RWPE2 (cell line): ENCODE results near the gene SLC16A8.

ENCODE experiments used
- ATAC-seq: fragments of 200-7000 bp; cut with Tn5 transposase; 3 replicates; pipeline ENCODE4 v1.9.1; 2021; ENCODE audit warnings: low read depth
- DNase-seq: peaks from one replicate; pipeline ENCODE4 v3.0.0-alpha.2; 2020; ENCODE audit warnings: low spot score
- H3K27ac ChIP-seq: fragments of 450-650 bp; 2 replicates; pipeline ENCODE4 v1.5.1; 2017; ENCODE audit warnings: mild to moderate bottlenecking; ENCODE audit not compliant: poor library complexity, severe bottlenecking
- H3K27me3 ChIP-seq: fragments of 250-450 bp; sonication (Bioruptor Pico); 2 replicates; pipeline ENCODE4 v1.5.1; 2021; ENCODE audit warnings: mild to moderate bottlenecking, moderate library complexity; ENCODE audit not compliant: insufficient read depth, poor library complexity, severe bottlenecking
- H3K36me3 ChIP-seq: fragments of 250-450 bp; sonication (Bioruptor Pico); 2 replicates; pipeline ENCODE4 v1.5.1; 2020; ENCODE audit warnings: low read depth, mild to moderate bottlenecking, moderate library complexity
- H3K4me1 ChIP-seq: fragments of 250-450 bp; sonication (Bioruptor Pico); 2 replicates; pipeline ENCODE4 v1.5.1; 2021; ENCODE audit warnings: mild to moderate bottlenecking, moderate library complexity; ENCODE audit not compliant: insufficient read depth, poor library complexity, severe bottlenecking
- H3K4me3 ChIP-seq: fragments of 250-450 bp; sonication (Bioruptor Pico); 2 replicates; pipeline ENCODE4 v1.5.1; 2021; ENCODE audit warnings: mild to moderate bottlenecking, moderate library complexity; ENCODE audit not compliant: severe bottlenecking
- H3K9me3 ChIP-seq: fragments of 250-450 bp; sonication (Bioruptor Pico); 2 replicates; pipeline ENCODE4 v1.5.1; 2021; ENCODE audit warnings: mild to moderate bottlenecking, moderate library complexity; ENCODE audit not compliant: severe bottlenecking
- TF ChIP-seq, protein P1 (sequence below): fragments of 450-650 bp; IDR thresholded peaks from one replicate; pipeline ENCODE4 v1.5.1; 2017; ENCODE audit warnings: mild to moderate bottlenecking, moderate library complexity; ENCODE audit not compliant: poor library complexity, severe bottlenecking

Gene SLC16A8

DNA sequence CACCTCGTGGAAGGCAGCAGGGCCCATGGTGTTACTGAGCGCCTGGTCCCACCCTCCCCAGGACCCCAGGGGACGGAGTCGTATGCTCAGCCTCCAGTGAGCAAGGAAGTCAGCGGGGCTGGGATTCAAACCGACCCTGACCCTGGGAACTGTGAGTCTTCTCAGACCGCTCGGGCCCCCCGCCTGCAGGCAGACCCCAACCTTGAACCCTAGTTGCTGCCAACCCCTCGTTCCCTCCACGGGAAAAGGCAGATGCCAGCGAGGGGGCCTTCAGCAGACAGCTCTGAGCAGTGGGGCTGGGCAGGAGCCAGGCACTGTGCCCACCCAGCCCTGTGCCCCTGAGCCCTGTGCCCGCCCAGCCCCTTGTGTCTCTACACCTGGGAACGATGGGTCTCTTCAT is 6.4 kb downstream of the SLC16A8 start:
- Histone ChIP-seq H3K4me3 (no peak overlapping the region), H3K27me3 (peaks cover 21% of the 10 kb centered on the region), H3K27ac (no peak overlapping the region), H3K9me3 (no peaks in the 10 kb centered on the region), H3K4me1 (no peaks in the 10 kb centered on the region), H3K36me3 (peaks cover 5% of the 10 kb centered on the region)
- no peak for DNase-seq
- TF ChIP-seq, protein P1, sequence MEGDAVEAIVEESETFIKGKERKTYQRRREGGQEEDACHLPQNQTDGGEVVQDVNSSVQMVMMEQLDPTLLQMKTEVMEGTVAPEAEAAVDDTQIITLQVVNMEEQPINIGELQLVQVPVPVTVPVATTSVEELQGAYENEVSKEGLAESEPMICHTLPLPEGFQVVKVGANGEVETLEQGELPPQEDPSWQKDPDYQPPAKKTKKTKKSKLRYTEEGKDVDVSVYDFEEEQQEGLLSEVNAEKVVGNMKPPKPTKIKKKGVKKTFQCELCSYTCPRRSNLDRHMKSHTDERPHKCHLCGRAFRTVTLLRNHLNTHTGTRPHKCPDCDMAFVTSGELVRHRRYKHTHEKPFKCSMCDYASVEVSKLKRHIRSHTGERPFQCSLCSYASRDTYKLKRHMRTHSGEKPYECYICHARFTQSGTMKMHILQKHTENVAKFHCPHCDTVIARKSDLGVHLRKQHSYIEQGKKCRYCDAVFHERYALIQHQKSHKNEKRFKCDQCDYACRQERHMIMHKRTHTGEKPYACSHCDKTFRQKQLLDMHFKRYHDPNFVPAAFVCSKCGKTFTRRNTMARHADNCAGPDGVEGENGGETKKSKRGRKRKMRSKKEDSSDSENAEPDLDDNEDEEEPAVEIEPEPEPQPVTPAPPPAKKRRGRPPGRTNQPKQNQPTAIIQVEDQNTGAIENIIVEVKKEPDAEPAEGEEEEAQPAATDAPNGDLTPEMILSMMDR, result no peak
- ATAC-seq, result no peak

DNA sequence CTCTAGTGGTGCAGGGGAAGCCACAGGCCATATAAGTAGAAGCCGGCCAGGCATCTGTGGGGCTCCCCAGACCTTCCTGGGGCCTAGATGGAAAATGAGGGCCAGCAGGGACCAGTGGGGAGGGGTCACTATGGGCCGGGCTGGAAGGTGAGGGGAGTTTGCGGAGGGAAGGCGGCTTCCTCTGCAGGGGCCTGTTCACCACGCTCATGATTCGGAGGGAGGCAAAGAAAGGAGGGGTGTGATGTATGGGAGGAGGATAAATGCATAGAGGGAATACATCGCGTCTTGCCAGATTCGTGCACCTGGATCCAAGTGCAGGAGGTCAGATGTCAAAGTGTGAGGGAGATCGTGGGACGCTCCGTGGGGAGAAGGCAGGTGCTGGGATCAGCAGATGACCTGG is 6.9 kb downstream of the SLC16A8 start:
- Histone ChIP-seq H3K9me3 (no peaks in the 10 kb centered on the region), H3K4me1 (no peaks in the 10 kb centered on the region), H3K27ac (no peak overlapping the region), H3K27me3 (peaks cover 16% of the 10 kb centered on the region), H3K4me3 (no peak overlapping the region), H3K36me3 (peaks cover 10% of the 10 kb centered on the region)
- no peak for ATAC-seq
- DNase-seq, result no peak
- TF ChIP-seq, protein P1, result no peak

DNA sequence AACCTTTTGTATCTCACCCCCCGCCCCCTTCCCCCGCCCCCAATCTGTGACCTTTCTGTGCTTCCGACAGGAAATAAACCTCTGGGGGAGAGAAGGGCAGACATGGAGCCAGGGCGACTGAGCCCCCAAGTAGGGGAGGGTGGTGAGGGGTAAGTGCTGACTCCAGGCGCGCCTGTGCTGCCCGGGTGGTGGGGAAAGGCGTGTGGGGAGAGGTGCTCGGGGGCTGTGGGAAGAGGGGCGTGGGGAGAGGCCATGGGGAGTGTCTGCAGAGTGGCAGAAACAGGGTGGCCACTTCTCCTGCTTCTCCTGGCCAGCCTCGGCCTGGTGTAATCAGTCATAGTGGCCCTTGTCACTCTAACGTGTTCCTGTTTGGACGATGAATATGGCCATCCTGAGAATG is 8.0 kb downstream of the SLC16A8 start:
- ATAC-seq (no peak), DNase-seq (no peak)
- H3K9me3 ChIP-seq, result no peaks in the 10 kb centered on the region
- TF ChIP-seq, protein P1, result no peak
- H3K27ac ChIP-seq, result no peak overlapping the region
- no peak overlapping the region for H3K4me3 ChIP-seq
- no peaks in the 10 kb centered on the region for H3K4me1 ChIP-seq
- peaks cover 16% of the 10 kb centered on the region for H3K36me3 ChIP-seq
- peaks cover 8% of the 10 kb centered on the region for H3K27me3 ChIP-seq

DNA sequence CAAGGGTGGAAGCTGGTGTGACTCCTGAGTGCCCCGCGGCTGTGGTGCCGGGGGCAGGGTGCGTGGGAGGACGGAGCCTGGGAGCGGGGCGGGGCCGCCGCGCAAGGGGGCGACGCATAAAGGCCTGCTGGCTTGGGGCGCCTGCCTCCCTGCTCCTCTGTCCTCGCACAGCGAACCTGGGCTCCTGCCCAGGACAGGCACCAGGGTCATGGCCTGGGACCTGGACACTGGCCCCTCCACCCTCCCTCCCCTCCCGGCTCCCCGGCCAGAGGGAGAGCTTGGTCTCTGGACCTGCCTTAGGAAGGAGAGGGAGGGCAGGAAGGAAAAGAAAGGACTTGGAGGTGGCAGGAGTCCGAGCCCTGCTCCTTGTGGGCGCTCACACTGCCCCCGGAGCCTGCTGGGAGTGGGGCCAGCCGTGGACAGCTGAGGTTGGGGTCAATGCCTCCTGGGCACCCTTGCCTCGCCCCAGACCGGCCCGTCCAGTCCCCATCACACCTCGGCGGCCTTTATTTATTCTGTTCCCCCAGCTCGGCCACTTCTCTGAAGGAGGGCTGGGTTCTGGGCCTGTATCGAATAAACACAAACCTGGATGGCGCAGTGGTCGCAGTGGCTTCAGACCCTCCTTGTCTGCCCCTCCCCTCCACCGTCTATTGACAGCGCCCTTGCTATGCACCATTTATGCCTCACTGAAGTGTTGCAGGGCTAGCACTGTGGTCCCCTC is 8.7 kb downstream of the SLC16A8 start:
- Histone ChIP-seq H3K27me3 (peaks cover under 1% of the 10 kb centered on the region), H3K36me3 (peaks cover 23% of the 10 kb centered on the region), H3K9me3 (no peaks in the 10 kb centered on the region), H3K4me1 (no peaks in the 10 kb centered on the region), H3K4me3 (no peak overlapping the region), H3K27ac (no peak overlapping the region)
- TF ChIP-seq, protein P1, result no peak
- no peak for DNase-seq
- ATAC-seq, result no peak
